Activated naive CD4-positive, alpha-beta T cell treated with anti-CD3 and anti-CD28 coated beads, Interleukin-2, amount 50 U/mL, for 24 hours (primary cell): ENCODE measurements around the gene MACROH2A2.
"Not testable (repeated sequence)": the region's sequence is repeated elsewhere in the genome, so short reads cannot be mapped to it uniquely, and the experiment has no call there.

Experiments
- H3K27ac Mint-ChIP-seq: one replicate; pipeline ENCODE4 v1.8.0; 2021; ENCODE audit warnings: mild to moderate bottlenecking, mixed read lengths
- H3K27me3 Mint-ChIP-seq: one replicate; pipeline ENCODE4 v1.8.0; 2021; ENCODE audit warnings: mixed read lengths
- H3K36me3 Mint-ChIP-seq: one replicate; pipeline ENCODE4 v1.8.0; 2021; ENCODE audit warnings: mixed read lengths
- H3K4me1 Mint-ChIP-seq: one replicate; pipeline ENCODE4 v1.8.0; 2021; ENCODE audit warnings: mixed read lengths
- H3K4me3 Mint-ChIP-seq: one replicate; pipeline ENCODE4 v1.8.0; 2021; ENCODE audit warnings: mild to moderate bottlenecking, mixed read lengths
- H3K9me3 Mint-ChIP-seq: one replicate; pipeline ENCODE4 v1.8.0; 2021; ENCODE audit warnings: mixed read lengths

The MACROH2A2 gene

DNA sequence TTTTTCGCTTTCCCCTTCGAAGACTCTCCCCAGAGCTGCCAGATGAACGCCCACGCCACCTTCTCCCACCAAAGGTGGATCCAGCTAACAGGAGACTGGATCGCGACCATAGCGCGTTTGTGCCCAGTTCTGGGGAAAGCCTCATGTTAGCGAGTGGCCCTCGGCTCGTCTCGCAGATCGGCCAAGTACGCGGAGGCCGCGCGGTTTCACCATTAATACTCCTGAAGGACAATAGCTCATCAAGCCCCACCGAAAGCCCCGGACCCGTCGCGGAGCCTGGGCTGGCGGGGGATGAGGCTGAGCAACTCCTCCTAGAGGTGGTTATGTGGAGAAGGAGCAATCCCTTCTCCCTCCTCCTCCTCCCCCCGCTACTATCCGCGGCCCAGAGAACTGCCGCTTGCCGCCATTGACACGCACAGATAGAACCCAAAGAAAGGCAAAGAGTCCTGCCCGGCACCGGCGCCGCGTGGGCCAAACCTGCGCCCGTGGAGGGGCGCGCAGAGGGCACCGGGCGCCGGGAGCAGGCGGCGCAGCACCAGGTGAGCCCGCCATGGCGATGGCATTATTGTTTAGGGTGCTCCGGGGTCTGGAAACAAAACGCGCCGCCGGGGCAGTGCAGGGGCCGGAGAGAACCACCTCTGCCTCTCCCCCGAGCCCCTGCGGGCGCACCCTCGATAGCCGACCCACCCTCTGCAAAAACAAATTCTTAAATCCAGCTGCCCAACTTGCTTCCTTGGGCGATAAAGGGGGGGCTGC lies at the start of gene MACROH2A2:
MACROH2A2 (plus strand) TSS at position 385 of the 756 bp plus-strand sequence. CDS start 22,813 bp downstream, outside the sequence.
- H3K27me3 Mint-ChIP-seq: peaks cover 42% of the 10 kb centered on the region

DNA sequence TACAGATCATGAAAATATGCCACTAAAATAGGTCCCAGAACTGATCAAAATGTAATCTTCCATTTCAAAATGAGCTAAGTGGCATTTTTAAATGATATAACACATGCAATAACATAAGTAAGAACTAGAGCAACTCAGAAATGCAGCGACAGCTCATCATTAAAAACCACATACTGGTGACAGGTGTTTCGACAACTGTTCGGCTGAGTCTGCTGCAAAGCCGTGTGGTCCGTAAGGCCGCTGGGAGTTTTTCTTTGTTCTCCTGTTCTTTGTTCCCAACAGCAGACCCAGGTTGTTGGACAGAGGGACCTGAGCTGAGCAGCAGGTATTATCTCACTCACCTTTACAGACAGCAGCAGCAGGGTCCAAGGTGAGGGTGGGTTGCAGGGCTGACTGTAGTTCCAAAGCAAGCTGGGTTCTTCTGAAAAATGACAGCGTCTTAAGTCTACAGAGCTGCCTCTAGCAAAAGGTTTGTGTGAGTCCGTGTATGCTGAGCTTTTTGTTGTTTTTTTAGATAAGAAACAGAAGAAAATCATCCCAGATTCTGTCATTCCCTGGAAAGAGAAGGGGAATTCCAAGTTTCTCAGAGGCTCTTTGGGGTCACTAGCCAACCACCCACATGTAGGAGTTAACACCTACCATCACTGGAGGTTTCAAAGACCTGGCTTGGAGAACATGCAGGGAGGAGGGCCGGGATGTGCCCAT lies 45.4 kb upstream of the MACROH2A2 start:
- H3K9me3 Mint-ChIP-seq: peaks cover 10% of the 10 kb centered on the region
- H3K27me3 Mint-ChIP-seq: peaks cover 34% of the 10 kb centered on the region

More for the DNA sequence above, at the start of gene MACROH2A2:
- Mint-ChIP-seq H3K9me3 (no peaks in the 10 kb centered on the region), H3K4me1 (peaks cover 8% of the 10 kb centered on the region), H3K4me3 (peak within 1 kb of the TSS; percentile 82), H3K27ac (no peak within 1 kb of the TSS), H3K36me3 (no peaks in the 10 kb centered on the region)

DNA sequence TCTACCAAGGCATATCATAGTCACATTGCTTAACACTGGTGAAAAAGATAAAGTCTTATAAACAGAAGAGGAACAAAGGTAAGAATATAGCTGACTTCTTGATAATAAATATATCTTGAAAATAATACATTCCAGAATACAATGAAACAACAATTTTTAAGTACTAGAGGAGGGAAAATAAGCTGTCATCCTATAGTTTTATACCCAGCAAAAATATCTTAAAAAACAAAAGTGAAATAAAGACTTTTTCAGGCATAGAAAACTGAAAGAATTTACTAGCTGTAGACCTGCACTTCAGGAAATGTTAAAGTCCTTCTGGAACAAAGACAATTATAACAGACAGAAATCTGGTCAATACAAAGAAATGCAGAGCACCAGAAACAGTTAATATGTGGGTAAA lies 21.4 kb upstream of the MACROH2A2 start:
- Mint-ChIP-seq H3K27me3 (peaks cover 6% of the 10 kb centered on the region), H3K27ac (no peak overlapping the region), H3K4me1 (no peaks in the 10 kb centered on the region), H3K9me3 (peaks cover 17% of the 10 kb centered on the region), H3K4me3 (no peak overlapping the region), H3K36me3 (peaks cover 2% of the 10 kb centered on the region)

More for the DNA sequence above, 45.4 kb upstream of the MACROH2A2 start:
- no peak overlapping the region for H3K27ac Mint-ChIP-seq
- peaks cover 4% of the 10 kb centered on the region for H3K36me3 Mint-ChIP-seq
- no peak overlapping the region for H3K4me3 Mint-ChIP-seq
- H3K4me1 Mint-ChIP-seq: no peaks in the 10 kb centered on the region

DNA sequence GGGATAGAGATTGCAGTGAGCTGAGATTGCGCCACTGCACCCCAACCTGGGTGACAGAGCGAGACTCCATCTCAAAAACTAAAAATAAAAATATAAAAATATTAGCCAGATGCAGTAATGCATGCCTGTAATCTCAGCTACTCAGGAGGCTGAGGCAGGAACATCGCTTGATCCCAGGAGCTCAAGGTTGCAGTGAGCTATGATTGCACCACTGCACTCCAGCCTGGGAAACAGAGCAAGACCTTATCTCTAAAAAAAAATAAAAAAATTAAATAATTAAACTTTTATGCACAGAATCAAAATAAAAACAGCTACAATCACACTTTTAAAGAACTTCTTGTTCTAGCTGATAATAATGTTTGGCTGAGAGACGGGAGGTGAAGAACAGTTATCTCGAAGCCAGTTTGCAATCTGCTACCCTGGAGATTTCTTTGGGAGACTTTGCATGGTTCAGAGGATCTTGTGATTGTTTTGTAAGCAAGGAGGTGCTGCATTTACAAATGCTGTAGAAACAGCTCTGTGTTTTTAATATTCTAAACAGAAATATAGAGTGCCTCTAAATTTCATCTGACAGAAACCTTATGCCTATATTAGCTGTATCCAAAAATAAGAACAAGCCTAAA lies 19.9 kb upstream of the MACROH2A2 start:
- peaks cover 13% of the 10 kb centered on the region for H3K9me3 Mint-ChIP-seq
- peaks cover 4% of the 10 kb centered on the region for H3K27me3 Mint-ChIP-seq
- no peaks in the 10 kb centered on the region for H3K4me1 Mint-ChIP-seq
- H3K27ac Mint-ChIP-seq: no peak overlapping the region
- peaks cover 2% of the 10 kb centered on the region for H3K36me3 Mint-ChIP-seq
- no peak overlapping the region for H3K4me3 Mint-ChIP-seq

DNA sequence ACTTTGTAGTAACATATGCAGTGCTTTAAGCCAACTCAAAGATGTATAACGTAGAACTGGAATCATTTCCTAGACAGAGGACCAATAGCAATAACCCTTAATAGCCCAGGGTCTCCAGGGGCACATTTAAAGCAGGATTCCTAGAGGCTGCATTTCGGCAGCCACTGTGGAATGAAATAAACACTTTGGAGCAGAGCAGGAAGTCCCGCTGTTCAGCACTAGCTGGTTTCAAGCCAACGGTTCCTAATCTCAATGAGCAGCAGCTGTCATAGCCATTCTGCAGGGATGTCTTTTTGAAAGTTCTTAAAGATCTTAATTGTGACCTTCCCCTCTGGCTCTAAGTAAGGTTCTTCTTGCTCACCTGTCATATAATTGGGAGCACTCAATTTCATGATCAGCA lies 18.4 kb upstream of the MACROH2A2 start:
- no peak overlapping the region for H3K27ac Mint-ChIP-seq
- H3K4me3 Mint-ChIP-seq: no peak overlapping the region
- H3K36me3 Mint-ChIP-seq: peaks cover 2% of the 10 kb centered on the region
- peaks cover 1% of the 10 kb centered on the region for H3K27me3 Mint-ChIP-seq
- peaks cover 17% of the 10 kb centered on the region for H3K9me3 Mint-ChIP-seq
- no peaks in the 10 kb centered on the region for H3K4me1 Mint-ChIP-seq

DNA sequence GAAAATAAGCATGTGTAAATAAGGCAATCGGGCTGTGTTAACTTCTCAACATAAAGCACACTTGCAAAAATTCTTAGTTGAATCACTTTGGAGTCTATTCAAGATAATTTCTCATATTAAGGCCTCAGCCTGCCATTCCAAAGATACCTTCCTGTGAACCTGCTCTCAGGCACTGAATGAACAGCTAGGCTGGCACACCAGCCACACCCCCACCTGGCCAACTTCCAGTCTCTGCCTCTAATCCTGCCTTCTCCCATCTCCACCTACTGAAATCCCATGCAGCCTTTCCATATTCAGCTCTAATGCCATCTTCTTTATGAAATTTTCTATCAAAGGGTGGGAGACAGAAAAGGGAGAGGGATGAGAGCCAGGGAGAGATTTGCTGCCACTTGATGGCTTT lies 17.1 kb upstream of the MACROH2A2 start:
- Mint-ChIP-seq H3K9me3 (peaks cover 10% of the 10 kb centered on the region), H3K4me1 (no peaks in the 10 kb centered on the region), H3K4me3 (no peak overlapping the region), H3K27ac (no peak overlapping the region), H3K27me3 (peaks cover 4% of the 10 kb centered on the region), H3K36me3 (peaks cover 2% of the 10 kb centered on the region)

DNA sequence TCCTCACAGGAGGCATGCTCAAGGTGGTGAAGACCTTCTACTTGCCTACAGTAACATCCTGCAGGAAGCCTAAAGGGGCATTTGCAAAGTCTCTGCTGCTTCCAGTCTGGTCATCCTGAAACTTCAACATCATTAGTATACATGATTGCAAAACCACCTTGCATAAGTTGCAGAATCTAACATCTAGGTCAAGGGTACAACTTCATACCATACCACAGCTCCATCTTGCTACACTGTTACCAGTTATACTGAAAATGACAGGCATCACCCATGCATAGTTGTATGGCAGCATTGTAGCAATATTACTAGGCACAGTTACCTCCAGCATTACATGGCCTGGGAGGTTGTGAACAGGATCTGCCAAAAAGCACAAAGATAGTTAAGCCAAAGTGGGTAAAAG lies 13.7 kb upstream of the MACROH2A2 start:
- H3K4me3 Mint-ChIP-seq: no peak overlapping the region
- no peaks in the 10 kb centered on the region for H3K4me1 Mint-ChIP-seq
- H3K36me3 Mint-ChIP-seq: peaks cover 6% of the 10 kb centered on the region
- no peak overlapping the region for H3K27ac Mint-ChIP-seq
- H3K27me3 Mint-ChIP-seq: peaks cover 7% of the 10 kb centered on the region
- H3K9me3 Mint-ChIP-seq: peaks cover 20% of the 10 kb centered on the region

DNA sequence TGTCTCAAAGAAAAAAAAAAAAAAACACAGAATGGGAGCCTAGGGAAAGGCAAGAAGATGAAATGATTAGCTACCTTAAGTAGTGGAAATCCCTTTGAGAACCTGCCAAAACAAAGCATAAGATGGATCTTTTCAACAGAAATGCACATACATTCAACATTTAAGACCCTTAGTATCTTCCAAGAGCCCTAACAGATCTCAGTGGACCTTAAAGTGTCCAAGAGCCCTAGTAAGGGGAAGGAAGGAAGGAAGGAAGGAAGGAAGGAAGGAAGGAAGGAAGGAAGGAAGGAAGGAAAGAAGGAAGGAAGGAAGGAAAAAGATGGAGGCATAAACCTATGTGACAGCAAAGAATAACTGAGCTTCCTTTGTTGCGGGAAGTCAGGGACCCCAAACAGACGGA lies 11.6 kb upstream of the MACROH2A2 start:
- no peak overlapping the region for H3K4me3 Mint-ChIP-seq
- no peak overlapping the region for H3K27ac Mint-ChIP-seq
- H3K36me3 Mint-ChIP-seq: peaks cover 6% of the 10 kb centered on the region
- H3K4me1 Mint-ChIP-seq: no peaks in the 10 kb centered on the region
- H3K9me3 Mint-ChIP-seq: peaks cover 20% of the 10 kb centered on the region
- peaks cover 12% of the 10 kb centered on the region for H3K27me3 Mint-ChIP-seq

DNA sequence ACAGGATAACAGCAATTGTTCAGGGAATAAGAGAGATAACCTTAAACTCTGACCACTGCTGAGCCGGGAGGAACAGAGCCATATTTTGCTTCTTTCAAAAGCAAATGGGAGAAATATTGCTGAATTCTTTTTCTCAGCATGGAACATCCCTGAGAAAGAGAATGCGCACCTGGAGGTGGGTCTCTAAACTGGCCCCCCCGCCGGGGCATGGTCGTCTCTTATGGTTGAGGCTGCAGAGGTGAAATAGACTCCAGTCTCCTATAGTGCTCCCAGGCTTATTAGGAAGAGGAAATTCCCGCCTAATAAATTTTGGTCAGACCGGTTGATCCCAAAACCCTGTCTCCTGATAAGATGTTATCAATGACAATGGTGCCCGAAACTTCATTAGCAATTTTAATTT lies 10.9 kb upstream of the MACROH2A2 start:
- H3K4me1 Mint-ChIP-seq, H3K4me3 Mint-ChIP-seq, H3K36me3 Mint-ChIP-seq, H3K27ac Mint-ChIP-seq: not testable (repeated sequence)
- Mint-ChIP-seq H3K27me3 (peaks cover 12% of the 10 kb centered on the region), H3K9me3 (peaks cover 20% of the 10 kb centered on the region)

DNA sequence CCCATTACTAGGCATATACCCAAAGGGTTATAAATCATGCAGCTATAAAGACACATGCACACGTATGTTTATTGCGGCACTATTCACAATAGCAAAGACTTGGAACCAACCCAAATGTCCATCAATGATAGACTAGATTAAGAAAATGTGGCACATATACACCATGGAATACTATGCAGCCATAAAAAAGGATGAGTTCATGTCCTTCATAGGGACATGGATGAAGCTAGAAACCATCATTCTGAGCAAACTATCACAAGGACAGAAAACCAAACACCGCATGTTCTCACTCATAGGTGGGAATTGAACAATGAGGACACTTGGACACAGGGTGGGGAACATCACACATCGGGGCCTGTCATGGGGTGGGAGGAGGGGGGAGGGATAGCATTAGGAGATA lies 5.6 kb upstream of the MACROH2A2 start:
- peaks cover 21% of the 10 kb centered on the region for H3K27me3 Mint-ChIP-seq
- H3K4me3 Mint-ChIP-seq, H3K4me1 Mint-ChIP-seq, H3K9me3 Mint-ChIP-seq, H3K27ac Mint-ChIP-seq, H3K36me3 Mint-ChIP-seq: not testable (repeated sequence)

DNA sequence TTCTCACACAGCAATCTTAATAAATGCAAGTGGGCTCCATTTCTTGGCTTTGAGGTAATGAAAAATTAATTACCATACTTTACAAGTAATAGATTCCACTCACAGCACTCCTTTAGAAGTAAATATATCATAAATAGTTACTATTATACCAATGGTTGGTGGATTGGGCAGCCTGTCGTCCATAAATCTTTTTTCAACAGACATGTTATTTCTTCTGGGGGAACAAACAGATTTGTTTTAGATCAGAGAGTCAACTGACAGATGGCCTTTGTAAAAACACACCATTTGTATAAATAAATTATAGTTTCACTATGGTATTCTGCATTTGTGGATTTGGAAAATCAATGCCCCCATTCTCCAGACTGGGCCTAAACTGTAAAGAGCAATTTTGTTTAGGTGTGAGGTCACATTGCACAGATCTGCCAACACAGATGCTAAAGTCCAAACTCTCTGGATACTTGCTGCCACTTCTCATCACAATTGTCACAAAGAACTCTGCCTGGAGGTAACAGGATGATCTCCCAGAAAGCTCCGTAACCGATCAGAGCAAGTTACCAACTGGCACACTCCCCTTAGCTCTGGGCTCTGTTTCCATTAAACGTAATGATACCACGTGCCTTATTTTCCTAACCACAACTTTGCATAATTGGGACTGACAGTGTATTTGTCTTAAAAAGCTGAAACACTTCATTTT lies 4.5 kb upstream of the MACROH2A2 start:
- H3K4me1 Mint-ChIP-seq: peaks cover 8% of the 10 kb centered on the region
- H3K9me3 Mint-ChIP-seq: no peaks in the 10 kb centered on the region
- H3K27me3 Mint-ChIP-seq: peaks cover 29% of the 10 kb centered on the region
- H3K36me3 Mint-ChIP-seq: no peaks in the 10 kb centered on the region
- H3K4me3 Mint-ChIP-seq: no peak overlapping the region
- H3K27ac Mint-ChIP-seq: no peak overlapping the region

DNA sequence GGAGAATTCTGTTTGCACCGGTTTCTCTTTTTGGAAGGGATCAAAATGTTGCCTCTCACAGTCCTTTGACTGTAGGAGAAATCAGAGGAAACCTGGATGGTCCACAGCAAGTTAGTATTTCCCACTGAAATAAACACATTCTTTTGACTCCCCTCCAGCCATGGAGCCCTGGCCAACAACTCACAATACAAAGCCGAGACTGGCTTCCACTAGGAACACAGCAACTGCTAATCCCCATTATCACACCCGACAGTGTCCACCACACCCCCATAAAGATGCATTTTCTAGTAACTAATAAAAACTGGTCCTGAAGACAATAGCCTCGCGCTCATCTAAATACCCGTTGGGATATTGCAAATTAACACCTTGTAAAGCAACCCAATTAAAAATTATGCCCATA lies 798 bp upstream of the MACROH2A2 start:
- Mint-ChIP-seq H3K4me3 (peak overlapping the region; percentile 82), H3K9me3 (no peaks in the 10 kb centered on the region), H3K4me1 (peaks cover 8% of the 10 kb centered on the region), H3K27me3 (peaks cover 42% of the 10 kb centered on the region), H3K36me3 (no peaks in the 10 kb centered on the region), H3K27ac (no peak overlapping the region)

DNA sequence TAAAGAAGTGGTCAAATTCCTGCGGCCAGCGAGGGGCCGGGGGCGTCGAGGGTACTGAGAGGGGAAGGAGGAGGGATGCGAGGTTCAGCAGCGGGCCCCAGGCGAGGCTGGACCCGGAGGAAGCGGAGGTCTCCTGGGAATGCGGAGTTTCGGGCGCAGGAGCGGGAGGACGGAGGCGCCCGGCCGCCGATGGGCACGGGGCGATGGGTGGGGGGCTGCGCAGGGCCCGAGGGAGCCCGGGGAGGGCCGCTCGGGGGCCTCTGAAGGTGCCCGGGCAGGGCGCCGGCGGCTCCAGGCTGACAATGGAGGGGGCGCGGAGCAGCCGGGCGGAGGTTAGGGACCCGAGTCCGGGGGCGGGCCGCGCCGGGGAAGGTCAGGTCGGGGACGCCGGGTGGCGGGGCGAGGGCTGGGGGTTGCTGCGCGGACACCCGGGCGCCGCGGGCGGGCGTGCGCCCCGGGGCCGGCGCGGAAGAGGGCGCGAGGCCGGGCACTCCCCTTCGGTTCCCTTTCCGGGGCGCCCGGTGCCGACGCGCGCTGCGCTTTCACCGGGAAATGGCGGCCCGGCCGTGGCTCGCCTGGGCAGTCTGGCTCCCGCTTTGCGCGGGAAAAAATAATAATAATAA lies 683 bp downstream of the MACROH2A2 start:
- H3K27me3 Mint-ChIP-seq: peaks cover 42% of the 10 kb centered on the region
- H3K4me3 Mint-ChIP-seq: peak overlapping the region; percentile 42
- peaks cover 8% of the 10 kb centered on the region for H3K4me1 Mint-ChIP-seq
- no peaks in the 10 kb centered on the region for H3K36me3 Mint-ChIP-seq
- no peaks in the 10 kb centered on the region for H3K9me3 Mint-ChIP-seq
- H3K27ac Mint-ChIP-seq: no peak overlapping the region

DNA sequence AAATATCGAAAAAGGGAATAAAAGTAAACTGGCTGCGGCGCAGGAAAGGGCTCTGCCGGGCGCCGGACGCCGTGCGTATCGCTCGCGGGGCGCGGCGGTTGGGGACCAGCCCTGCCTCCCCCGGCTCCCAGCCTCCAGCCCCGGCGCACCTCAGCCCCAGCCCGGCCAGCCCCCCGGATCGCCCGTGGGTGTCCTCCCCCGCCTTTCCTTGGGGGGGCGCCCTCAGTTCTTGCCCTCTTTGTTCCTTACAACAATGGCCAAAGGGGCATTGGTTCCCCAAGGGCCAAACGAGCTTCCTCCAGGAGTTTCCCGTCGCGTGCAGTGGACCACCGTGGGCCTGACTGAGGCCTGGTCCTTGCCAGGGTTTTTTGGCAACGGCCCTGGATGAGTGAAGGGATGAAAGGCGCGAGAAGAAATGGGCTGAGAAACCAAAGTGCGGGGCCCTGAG lies 1.2 kb downstream of the MACROH2A2 start:
- peak overlapping the region; percentile 30 for H3K4me3 Mint-ChIP-seq
- H3K4me1 Mint-ChIP-seq: peaks cover 8% of the 10 kb centered on the region
- peaks cover 42% of the 10 kb centered on the region for H3K27me3 Mint-ChIP-seq
- H3K9me3 Mint-ChIP-seq: no peaks in the 10 kb centered on the region
- no peaks in the 10 kb centered on the region for H3K36me3 Mint-ChIP-seq
- no peak overlapping the region for H3K27ac Mint-ChIP-seq

DNA sequence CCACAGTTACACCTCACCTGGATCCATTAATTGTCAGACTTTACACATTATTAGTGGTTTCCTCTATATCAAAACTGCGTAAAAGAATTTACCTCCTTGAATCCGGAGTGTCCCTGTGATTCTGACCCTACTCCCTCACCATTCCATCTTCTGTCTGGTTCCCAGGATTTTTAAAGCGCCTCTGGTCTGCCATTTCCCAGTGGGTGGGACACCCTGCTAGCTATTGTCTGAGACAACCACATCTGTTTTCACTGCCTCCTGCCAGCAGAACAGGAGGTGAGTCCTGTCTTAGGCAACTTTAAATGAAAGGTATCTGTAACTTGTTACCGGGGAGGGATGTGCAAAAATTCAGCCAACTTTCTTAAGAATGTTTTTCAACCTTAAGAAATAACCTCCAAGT lies 2.3 kb downstream of the MACROH2A2 start:
- Mint-ChIP-seq H3K4me1 (peaks cover 8% of the 10 kb centered on the region), H3K27me3 (peaks cover 42% of the 10 kb centered on the region), H3K9me3 (no peaks in the 10 kb centered on the region), H3K4me3 (no peak overlapping the region), H3K36me3 (no peaks in the 10 kb centered on the region), H3K27ac (no peak overlapping the region)
